T-helper 2 cell (primary cell): ENCODE data around the gene NCOR2.
"Not testable (repeated sequence)": the region's sequence is repeated elsewhere in the genome, so short reads cannot be mapped to it uniquely, and the experiment has no call there.

Experiments used
- DNase-seq, 5 experiments: peaks; one replicate each; pipeline versions ENCODE4 v3.0.0 to v3.0.0-alpha.2; 2012 to 2022

NCOR2 gene

DNA sequence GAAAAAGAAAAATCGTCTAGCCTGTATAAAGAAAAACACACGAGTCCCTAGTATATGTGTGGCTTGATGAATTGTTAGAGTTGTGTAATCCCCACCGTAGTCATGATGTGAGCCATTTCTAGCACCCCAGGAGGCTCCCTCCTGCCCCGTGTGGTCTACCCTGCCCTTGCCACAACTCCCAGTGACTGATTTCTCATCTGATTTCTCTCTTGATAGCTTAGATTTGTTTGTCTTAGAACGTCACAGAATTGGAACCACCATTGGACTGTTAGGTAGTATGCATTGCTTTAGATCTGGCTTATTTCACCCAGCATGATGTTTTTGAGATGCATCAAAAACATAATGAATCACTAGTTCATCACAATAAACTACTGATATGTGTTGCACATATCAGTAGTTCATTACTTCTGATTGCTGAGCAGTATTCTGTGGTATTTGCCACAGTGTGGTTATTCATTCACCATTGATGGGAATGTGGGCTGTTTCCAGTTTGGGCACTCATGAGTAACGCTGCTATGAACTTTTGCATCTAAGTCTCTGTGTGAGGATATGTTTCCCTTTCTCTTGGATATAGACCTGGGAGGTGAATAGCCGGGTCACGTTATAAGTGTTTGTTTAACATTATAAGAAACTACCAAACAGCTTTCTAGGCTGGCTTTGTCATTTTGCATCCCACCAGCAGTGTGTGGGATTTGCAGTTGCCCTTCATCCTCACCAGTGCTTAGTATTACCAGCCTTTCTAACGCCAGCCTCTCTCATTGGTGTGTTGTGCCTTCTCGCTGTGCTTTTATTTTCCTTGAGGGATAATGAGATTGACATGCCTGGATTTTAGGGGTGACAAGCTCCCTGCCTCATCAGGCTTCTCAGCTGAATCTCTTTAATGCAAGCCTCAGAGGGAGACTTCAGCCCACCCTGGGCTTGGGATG lies 31.9 kb upstream of the NCOR2 start:
- DNase-seq, result peak in 1 of 5 experiments; percentile 94

DNA sequence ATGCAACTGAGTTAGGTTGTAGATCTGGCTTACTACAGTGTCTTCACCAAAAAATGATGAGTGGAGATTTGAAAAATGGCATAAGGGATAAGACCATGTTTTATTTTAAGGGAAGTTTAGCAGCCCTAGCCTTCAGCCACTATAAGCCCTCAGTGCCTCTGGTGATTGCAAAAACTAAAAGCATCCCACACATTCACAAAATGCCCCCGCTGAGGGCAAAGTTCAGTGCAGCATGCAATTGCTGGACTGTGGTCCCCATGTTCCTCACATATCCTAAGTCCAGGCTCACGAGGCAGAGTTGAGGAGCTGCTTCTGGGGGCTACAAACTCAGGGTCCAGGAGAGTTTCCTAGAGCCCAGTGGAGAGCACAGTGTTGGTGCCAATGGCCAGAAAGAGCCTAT lies 29.6 kb upstream of the NCOR2 start:
- no peak for DNase-seq

DNA sequence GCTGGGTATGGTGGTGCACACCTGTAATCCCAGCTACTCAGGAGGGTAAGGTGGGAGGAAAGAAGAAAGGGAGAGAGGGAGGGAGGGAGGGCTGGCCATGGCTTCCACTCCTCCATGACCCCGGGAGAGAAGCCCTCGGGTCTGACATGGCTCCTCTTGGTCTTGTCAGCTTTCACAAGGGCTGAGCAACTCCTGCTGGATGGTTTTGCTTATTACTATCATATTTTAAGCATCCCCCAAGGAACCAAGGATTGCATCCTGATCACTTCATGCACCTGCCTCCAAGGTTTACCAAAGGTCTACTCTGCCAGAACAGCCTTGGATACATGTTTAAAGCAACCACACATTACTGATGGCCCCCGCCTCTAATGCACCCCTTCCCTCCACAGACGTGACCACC lies 28.0 kb upstream of the NCOR2 start:
- DNase-seq, result no peak

- no peak for DNase-seq
Measured at GRCh38 chr12:124594851-124595250, 27.4 kb upstream of the NCOR2 start.

- no peak for DNase-seq
Measured at GRCh38 chr12:124593851-124594401, 26.5 kb upstream of the NCOR2 start.

DNA sequence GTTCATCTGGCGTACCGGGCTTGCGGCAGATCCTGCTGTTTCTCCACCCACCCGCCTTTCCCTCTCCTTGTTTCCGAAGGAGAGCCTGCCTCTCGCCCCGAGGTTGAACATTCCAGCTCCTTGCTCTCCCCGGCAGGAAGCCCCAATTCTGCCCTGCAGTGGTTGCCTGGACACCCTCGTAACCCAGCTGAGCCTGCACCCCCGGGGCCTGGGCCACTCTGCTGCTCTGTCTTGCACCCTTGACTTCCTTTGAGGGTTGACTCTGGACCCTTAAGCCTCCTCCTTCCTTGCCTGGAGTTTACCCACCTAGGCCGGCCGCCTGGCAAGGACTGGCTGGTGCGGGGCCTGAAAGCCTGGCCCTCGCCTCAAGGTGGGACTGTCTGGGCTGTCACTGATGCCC lies 25.8 kb upstream of the NCOR2 start:
- DNase-seq, result no peak

GRCh38 chr12:124592481-124593160 lies 25.2 kb upstream of the NCOR2 start:
- DNase-seq, result no peak

DNA sequence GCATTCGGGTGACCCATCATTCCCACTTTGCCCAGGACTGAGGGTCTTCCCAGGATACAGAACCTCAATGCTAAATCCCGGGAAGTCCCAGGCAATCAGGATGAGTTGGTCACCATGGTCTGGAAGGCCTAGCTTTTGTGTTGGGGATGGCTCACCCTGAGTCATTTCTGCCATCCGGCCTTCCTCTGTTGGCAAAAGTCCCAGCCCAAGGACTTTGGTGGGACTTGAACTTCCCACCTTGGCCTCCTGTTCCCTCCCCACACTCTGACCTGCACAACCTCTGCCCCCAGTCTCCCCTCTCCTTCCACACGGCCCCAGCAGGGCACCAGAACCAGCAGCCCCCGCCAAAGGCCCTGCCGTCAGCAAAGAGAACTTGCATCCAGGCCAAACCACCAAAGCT lies 24.6 kb upstream of the NCOR2 start:
- DNase-seq, result no peak

- no peak for DNase-seq
Measured at GRCh38 chr12:124590447-124590846, 23.0 kb upstream of the NCOR2 start.

GRCh38 chr12:124588751-124589267 lies 21.4 kb upstream of the NCOR2 start:
- no peak for DNase-seq

DNA sequence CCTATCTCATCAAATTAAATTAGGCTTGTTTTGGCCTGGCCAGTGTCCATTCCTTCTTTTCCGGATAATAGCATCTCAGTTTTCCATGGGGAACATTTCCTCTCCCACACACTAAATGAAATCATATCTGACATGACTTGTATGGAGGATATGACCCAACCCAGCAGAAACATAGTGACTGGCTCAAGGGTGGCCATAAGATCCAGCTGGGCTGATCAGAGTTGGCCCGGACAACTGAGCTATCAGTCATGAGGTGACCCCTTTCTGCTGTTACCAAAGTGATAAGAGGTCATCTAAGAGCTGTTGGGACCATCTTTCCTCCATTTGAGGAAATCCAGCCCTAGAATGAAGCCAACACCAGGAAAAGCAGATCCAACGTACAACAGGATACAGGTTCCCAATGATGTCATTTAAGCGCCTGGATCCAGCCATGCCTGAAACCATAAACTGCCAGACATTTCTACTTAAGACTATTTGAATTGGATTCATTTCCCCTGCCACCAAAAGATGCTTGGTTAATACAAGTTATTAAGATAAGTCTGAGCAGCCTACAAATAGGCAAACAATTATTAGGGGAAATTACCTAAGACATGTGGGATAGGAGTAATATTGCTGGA lies 20.7 kb upstream of the NCOR2 start:
- DNase-seq, result no peak

- no peak for DNase-seq
Measured at GRCh38 chr12:124586756-124587155, 19.3 kb upstream of the NCOR2 start.

DNA sequence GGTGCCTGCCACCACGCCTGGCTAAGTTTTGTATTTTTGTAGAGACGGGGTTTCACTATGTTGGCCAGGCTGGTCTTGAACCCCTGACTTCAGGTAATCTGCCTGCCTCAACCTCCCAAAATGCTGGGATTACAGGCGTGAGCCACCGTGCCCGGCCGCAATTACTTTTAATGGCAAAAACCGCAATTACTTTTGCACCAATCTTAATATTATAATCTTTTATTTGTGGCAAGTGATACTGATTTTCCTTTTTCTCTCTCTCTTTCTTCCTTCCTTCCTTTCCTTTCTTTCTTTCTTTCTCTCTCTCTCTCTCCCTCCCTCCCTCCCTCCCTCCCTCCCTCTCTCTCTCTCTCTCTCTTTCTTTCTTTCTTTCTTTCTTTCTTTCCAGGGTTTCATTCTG lies 17.1 kb upstream of the NCOR2 start:
- not testable (repeated sequence) for DNase-seq

- no peak for DNase-seq
Measured at GRCh38 chr12:124583854-124584253, 16.4 kb upstream of the NCOR2 start.

DNA sequence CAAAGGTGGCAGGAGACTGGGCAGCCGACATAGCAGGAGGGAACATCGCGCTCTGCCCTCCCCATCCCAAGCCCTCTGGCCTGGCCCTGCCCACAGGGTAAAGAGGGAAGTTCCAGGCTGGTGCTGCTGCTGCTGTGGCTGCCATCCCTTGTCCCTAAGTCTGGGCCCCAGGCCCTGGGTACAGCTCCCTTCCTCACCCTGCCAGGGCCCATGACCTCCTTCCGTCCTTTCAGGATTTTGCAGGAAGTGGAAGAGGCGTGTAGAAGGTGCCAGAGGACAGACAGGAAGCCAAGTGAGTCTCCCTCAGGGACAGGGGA lies 14.7 kb upstream of the NCOR2 start:
- no peak for DNase-seq

GRCh38 chr12:124581307-124582107 lies 14.1 kb upstream of the NCOR2 start:
- DNase-seq, result no peak

GRCh38 chr12:124579921-124580517 lies 12.6 kb upstream of the NCOR2 start:
- DNase-seq, result no peak

DNA sequence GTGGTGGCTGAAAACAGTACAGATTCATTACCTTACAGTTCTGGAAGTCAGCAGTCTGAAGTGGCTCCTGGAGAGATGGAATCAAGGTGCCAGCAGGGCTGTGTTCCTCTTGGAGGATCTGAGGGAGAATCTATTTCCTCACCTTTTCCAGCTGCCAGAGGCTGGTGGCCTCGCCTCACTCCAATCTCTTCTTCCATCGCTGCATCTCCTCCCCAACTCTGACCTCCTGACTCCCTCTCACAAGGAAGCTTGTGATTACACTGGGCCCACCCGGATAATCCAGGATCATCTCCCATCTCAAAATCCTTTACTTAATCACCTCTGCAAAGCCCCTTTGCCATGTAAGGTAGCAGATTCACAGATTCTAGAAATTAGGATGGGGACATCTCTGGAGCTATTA lies 11.4 kb upstream of the NCOR2 start:
- no peak for DNase-seq

- DNase-seq, result no peak
Measured at GRCh38 chr12:124578445-124578844, 11.0 kb upstream of the NCOR2 start.

DNA sequence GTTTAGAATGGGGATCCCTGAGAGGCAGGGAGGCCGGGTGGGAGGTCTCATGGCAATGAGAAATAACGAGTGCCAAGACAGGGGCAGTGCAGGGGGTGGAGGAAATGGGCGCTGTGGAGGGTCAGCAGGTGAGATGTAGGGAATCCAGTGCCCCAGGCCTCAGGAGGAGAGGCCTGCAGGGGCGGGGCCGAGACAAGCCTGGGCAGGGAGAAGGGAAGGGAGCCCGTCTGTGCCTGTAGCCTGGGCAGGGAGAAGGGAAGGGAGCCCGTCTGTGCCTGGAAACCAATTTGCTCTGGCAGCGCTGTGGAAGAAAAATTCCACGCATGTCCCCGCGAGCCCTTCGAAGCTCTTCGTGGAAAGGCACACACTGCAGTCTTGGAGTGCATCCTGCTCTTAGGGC lies 10.6 kb upstream of the NCOR2 start:
- DNase-seq, result no peak

DNA sequence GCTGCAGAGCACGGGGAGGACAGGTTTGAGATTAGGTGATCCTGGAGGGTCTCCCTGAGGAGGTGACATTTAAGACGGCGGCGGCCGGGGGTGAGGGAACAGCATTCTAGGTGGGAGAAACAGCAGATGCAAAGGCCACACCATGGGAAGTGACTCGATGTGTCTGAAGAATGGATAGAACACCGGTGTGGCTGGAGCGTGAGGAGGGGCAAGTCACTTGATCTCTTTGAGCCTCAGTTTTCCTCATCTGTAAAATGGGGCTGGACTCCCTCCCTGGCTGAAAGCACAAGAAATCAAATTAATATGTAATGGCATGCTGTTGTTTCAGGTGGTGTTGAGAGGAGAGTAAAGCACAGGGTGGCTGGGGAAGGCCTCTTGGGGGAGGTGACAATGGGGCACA lies 10.0 kb upstream of the NCOR2 start:
- no peak for DNase-seq

- DNase-seq, result no peak
Measured at GRCh38 chr12:124576061-124576650, 8.7 kb upstream of the NCOR2 start.
